HG02885 (cell line): ENCODE data around the gene FES.

Experiments used
- ATAC-seq: cut with Tn5 transposase; IDR thresholded peaks from one replicate; pipeline ENCODE4 v1.9.1; 2021; ENCODE audit warnings: mild to moderate bottlenecking; ENCODE audit not compliant: unreplicated experiment, poor library complexity

Gene FES

GRCh38 chr15:90860942-90861675, 23.2 kb upstream of the FES start:
- no peak for ATAC-seq

GRCh38 chr15:90862487-90862886, 21.8 kb upstream of the FES start:
- no peak for ATAC-seq

- no peak for ATAC-seq
Observed at GRCh38 chr15:90862964-90863778, 21.1 kb upstream of the FES start.

GRCh38 chr15:90863987-90864386, 20.3 kb upstream of the FES start:
- no peak for ATAC-seq

GRCh38 chr15:90864507-90864906, 19.8 kb upstream of the FES start:
- no peak for ATAC-seq

GRCh38 chr15:90865702-90866101, 18.6 kb upstream of the FES start:
- no peak for ATAC-seq

- ATAC-seq: no peak
Observed at GRCh38 chr15:90866161-90866715, 18.1 kb upstream of the FES start.

GRCh38 chr15:90866800-90867199, 17.5 kb upstream of the FES start:
- ATAC-seq: no peak

GRCh38 chr15:90868261-90868689, 16.0 kb upstream of the FES start, which contains the start of gene FURIN:
TSS of gene FURIN (plus strand) at chr15:90868588. CDS start at chr15:90875741, 7,153 bp downstream.
- no peak for ATAC-seq

- ATAC-seq: no peak
Observed at GRCh38 chr15:90869140-90869541, 15.2 kb upstream of the FES start.

GRCh38 chr15:90869601-90870353, 14.5 kb upstream of the FES start:
- ATAC-seq: no peak

GRCh38 chr15:90870354-90871138, 13.8 kb upstream of the FES start:
- ATAC-seq: peak; percentile 16

- peak; percentile 33 for ATAC-seq
Observed at GRCh38 chr15:90871139-90871715, 13.1 kb upstream of the FES start.

GRCh38 chr15:90871716-90872485, 12.4 kb upstream of the FES start:
- ATAC-seq: peak; percentile 37

- peak; percentile 24 for ATAC-seq
Observed at GRCh38 chr15:90872486-90873184, 11.7 kb upstream of the FES start.

GRCh38 chr15:90873488-90873997, 10.8 kb upstream of the FES start:
- ATAC-seq: no peak

GRCh38 chr15:90873998-90874605, 10.2 kb upstream of the FES start:
- no peak for ATAC-seq
